ENCODE results near the gene SCNN1B.

Gene SCNN1B

GRCh38 chr16:23334457-23334853 lies 32.4 kb downstream of the SCNN1B start:
- DNase-seq (ENCODE audit: low spot score) = no peak

GRCh38 chr16:23334950-23335349 lies 32.8 kb downstream of the SCNN1B start:
- in situ Hi-C loops (cut with MboI; ENCODE audit: low pct_unique_long_range_greater_than_20kb, low sequenced_read_pairs, unreplicated experiment) = no loop called here
- DNase-seq (ENCODE audit: low spot score) = no peak

More at GRCh38 chr16:23334457-23334853, 32.4 kb downstream of the SCNN1B start:
- TF ChIP-seq CTCF (IDR thresholded peaks at IDR 0.05; ENCODE audit: extremely low read depth, insufficient read depth, missing control alignments) = no peak
- in situ Hi-C loops (cut with MboI; ENCODE audit: low pct_unique_long_range_greater_than_20kb, low sequenced_read_pairs, unreplicated experiment) = no loop called here

GRCh38 chr16:23337836-23338550 lies 35.9 kb downstream of the SCNN1B start:
- DNase-seq (ENCODE audit: low spot score) = no peak
- in situ Hi-C loops (cut with MboI; ENCODE audit: low pct_unique_long_range_greater_than_20kb, low sequenced_read_pairs, unreplicated experiment) = no loop called here
- TF ChIP-seq CTCF (IDR thresholded peaks at IDR 0.05; ENCODE audit: extremely low read depth, insufficient read depth, missing control alignments) = no peak

More at GRCh38 chr16:23334950-23335349, 32.8 kb downstream of the SCNN1B start:
- no peak for TF ChIP-seq CTCF (IDR thresholded peaks at IDR 0.05; ENCODE audit: extremely low read depth, insufficient read depth, missing control alignments)

GRCh38 chr16:23339787-23340186 lies 37.7 kb downstream of the SCNN1B start:
- no peak for TF ChIP-seq CTCF (IDR thresholded peaks at IDR 0.05; ENCODE audit: extremely low read depth, insufficient read depth, missing control alignments)
- no peak for DNase-seq (ENCODE audit: low spot score)
- in situ Hi-C loops (cut with MboI; ENCODE audit: low pct_unique_long_range_greater_than_20kb, low sequenced_read_pairs, unreplicated experiment) = no loop called here

- no peak for DNase-seq (ENCODE audit: low spot score)
- no peak for TF ChIP-seq CTCF (IDR thresholded peaks at IDR 0.05; ENCODE audit: extremely low read depth, insufficient read depth, missing control alignments)
- in situ Hi-C loops (cut with MboI; ENCODE audit: low pct_unique_long_range_greater_than_20kb, low sequenced_read_pairs, unreplicated experiment) = no loop called here
Observed at GRCh38 chr16:23342083-23342640, 40.1 kb downstream of the SCNN1B start.

GRCh38 chr16:23343643-23344612 lies 41.8 kb downstream of the SCNN1B start:
- DNase-seq (ENCODE audit: low spot score) = no peak
- in situ Hi-C loops (cut with MboI; ENCODE audit: low pct_unique_long_range_greater_than_20kb, low sequenced_read_pairs, unreplicated experiment) = no loop called here
- no peak for TF ChIP-seq CTCF (IDR thresholded peaks at IDR 0.05; ENCODE audit: extremely low read depth, insufficient read depth, missing control alignments)
